HG03432 (cell line): ENCODE results near the gene B4GALT6.

Experiments used
- ATAC-seq: cut with Tn5 transposase; IDR thresholded peaks from one replicate; pipeline ENCODE4 v1.9.1; 2021; ENCODE audit warnings: mild to moderate bottlenecking, moderate library complexity; ENCODE audit not compliant: unreplicated experiment

The B4GALT6 gene

DNA sequence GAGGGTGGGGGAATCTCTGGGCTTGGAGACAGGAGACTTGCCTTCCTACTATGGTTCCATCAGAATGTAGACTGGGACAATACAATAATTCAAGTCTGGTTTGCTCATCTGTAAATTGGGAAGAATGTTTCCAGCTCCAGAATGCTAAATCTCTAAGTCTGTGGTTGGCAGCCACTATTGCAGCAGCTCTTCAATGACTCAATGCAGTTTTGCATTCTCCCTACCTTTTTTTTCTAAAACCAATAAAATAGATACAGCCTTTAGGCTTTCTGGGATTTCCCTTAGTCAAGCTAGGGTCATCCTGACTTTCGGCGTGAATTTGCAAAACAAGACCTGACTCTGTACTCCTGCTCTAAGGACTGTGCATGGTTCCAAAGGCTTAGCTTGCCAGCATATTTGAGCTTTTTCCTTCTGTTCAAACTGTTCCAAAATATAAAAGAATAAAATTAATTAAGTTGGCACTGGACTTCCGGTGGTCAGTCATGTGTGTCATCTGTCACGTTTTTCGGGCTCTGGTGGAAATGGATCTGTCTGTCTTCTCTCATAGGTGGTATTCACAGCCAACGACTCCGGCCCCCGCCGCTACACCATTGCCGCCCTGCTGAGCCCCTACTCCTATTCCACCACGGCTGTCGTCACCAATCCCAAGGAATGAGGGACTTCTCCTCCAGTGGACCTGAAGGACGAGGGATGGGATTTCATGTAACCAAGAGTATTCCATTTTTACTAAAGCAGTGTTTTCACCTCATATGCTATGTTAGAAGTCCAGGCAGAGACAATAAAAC lies 86.2 kb downstream of the B4GALT6 start:
- no peak for ATAC-seq

DNA sequence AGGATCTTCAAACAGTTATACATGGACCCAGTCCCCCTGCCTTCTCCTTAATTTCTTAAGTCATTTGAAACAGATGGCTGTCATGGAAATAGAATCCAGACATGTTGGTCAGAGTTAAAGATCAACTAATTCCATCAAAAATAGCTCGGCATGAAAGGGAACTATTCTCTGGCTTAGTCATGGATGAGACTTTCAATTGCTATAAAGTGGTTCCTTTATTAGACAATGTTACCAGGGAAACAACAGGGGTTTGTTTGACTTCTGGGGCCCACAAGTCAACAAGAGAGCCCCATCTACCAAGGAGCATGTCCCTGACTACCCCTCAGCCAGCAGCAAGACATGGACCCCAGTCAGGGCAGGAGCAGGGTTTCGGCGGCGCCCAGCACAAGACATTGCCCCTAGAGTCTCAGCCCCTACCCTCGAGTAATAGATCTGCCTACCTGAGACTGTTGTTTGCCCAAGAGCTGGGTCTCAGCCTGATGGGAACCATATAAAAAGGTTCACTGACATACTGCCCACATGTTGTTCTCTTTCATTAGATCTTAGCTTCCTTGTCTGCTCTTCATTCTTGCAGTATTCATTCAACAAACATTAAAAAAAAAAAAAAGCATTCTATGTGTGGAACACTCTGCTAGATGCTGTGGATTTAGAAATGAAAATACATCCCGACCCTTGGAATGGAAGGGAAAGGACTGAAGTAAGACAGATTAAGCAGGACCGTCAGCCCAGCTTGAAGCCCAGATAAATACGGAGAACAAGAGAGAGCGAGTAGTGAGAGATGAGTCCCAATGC lies 88.1 kb downstream of the B4GALT6 start:
- no peak for ATAC-seq

DNA sequence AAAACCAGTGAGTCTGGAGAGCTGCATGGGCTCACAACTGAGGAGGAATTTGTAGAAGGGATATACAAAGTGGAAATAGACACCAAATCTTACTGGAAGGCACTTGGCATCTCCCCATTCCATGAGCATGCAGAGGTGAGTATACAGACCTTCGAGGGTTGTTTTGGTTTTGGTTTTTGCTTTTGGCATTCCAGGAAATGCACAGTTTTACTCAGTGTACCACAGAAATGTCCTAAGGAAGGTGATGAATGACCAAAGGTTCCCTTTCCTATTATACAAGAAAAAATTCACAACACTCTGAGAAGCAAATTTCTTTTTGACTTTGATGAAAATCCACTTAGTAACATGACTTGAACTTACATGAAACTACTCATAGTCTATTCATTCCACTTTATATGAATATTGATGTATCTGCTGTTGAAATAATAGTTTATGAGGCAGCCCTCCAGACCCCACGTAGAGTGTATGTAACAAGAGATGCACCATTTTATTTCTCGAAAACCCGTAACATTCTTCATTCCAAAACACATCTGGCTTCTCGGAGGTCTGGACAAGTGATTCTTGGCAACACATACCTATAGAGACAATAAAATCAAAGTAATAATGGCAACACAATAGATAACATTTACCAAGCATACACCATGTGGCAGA lies 89.1 kb downstream of the B4GALT6 start:
- no peak for ATAC-seq

DNA sequence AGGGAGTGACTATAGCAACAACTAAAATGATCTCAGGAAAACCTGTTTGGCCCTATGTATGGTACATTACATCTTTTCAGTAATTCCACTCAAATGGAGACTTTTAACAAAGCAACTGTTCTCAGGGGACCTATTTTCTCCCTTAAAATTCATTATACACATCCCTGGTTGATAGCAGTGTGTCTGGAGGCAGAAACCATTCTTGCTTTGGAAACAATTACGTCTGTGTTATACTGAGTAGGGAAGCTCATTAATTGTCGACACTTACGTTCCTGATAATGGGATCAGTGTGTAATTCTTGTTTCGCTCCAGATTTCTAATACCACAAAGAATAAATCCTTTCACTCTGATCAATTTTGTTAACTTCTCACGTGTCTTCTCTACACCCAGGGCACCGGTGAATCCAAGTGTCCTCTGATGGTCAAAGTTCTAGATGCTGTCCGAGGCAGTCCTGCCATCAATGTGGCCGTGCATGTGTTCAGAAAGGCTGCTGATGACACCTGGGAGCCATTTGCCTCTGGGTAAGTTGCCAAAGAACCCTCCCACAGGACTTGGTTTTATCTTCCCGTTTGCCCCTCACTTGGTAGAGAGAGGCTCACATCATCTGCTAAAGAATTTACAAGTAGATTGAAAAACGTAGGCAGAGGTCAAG lies 91.7 kb downstream of the B4GALT6 start:
- no peak for ATAC-seq

DNA sequence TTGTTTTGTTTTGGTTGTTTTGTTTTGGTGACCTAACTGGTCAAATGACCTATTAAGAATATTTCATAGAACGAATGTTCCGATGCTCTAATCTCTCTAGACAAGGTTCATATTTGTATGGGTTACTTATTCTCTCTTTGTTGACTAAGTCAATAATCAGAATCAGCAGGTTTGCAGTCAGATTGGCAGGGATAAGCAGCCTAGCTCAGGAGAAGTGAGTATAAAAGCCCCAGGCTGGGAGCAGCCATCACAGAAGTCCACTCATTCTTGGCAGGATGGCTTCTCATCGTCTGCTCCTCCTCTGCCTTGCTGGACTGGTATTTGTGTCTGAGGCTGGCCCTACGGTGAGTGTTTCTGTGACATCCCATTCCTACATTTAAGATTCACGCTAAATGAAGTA lies 92.8 kb downstream of the B4GALT6 start, which contains the start of gene TTR:
Gene TTR (plus strand): TSS at position 250 of the 400 bp plus-strand sequence. CDS start 26 bp downstream, at position 276.
- ATAC-seq, result no peak

DNA sequence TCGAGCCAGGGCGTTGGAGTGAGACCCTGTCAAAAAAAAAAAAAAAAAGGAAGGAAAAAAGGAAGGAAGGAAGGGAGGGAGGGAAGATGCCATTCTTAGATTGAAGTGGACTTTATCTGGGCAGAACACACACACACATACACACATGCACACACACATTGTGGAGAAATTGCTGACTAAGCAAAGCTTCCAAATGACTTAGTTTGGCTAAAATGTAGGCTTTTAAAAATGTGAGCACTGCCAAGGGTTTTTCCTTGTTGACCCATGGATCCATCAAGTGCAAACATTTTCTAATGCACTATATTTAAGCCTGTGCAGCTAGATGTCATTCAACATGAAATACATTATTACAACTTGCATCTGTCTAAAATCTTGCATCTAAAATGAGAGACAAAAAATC lies 93.3 kb downstream of the B4GALT6 start:
- no peak for ATAC-seq

DNA sequence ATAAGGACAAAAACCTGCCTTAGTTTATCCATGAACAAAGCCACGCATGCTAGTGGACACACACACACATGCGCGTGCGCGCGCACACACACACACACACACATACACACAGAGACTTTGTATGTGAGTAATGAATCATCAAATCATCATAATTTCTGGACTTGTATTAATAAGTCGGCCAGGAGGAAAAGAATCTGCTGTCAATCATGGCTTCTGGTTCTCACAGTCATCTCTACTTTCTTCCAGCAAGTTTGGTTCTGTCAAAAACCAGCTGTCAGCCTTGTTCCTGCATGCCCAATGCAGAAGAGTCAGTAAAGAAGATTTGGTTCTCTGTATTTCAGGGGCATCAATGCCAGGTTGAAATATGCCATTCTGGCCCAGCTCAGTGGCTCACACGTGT lies 93.8 kb downstream of the B4GALT6 start:
- no peak for ATAC-seq

DNA sequence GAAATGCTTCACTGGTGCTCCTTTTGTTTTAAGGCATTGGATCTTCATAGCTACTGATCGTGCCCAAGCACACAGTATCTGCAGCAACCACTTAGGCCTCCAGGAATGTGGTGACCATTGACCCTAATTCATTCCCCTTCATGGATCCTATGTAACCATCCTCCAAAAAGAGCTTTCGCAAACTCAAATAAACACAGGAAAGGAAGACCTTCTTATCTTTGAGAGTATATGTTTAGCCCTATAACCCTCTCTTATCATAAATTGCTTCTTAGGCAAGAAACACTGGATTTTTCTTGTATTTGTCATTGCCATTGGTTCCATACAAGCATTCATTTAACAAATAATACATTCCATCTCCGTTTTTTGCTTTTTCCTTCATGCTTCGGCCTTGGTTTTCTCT lies 96.9 kb downstream of the B4GALT6 start:
- no peak for ATAC-seq

DNA sequence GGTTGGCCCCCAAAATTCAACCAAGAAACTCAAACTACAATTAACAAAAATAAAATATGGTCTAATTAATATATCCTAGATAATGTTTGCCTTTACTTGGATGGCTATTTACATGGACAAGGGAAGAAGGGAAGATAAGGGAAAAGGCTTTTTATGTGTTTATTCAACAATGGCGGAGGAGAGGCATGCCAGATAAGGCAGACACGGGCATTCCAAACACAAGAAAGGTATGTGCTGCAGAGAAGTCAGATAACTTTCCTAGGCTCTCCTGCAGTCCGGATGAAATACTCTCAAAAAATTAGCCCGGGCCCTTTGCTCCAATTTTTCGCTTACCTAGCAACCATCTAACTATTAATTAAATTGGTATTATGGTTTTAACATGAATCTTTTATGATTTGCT lies 97.8 kb downstream of the B4GALT6 start:
- no peak for ATAC-seq

DNA sequence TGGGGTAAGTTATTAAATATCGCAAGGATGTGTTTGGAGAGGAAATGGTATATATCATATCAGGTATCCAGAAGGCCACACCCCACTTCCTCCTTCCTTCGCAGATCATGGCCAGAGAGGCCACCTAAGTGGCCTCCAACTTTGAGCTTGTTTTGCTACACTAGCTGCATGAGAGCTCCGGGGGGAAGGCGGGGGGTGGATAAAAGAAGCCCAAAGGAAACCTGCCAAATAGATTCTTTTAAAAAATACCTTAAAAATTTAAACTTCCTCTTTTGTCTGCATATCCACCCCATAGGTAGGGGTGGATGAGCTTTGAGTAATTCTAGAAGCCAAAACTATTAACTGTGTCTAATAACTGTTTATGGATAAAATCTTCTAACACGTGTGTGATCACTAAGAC lies 98.4 kb downstream of the B4GALT6 start:
- no peak for ATAC-seq

DNA sequence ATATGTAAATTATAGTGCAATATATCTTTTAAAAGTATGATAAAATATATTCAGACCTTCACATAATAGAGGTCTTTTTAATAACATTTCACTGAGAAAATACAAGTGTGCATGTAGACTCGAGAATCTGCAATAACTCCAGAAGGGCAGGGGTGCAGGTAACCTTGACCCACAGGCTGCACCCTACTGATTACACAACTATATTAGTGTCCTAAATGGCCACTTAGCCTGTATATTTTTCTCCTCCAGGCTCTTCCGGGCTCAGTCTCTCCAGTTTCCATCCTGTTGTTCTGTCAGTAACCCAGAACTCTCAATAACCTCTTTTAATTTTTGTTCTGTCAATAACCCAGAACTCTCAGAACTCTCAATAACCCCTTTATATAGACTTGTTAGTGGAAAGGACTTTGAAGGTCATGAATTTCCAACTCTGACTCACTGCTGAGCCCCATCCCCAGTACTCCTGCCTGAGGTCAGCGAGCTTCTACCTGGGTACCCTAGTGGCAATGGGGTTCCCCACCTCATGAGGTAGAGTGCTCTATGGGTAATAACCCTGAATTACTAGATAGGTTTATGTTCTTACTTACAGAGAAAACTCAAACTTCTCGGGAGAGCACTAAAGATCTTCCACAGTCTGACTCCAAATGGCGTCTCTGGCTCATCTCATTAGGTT lies 101.1 kb downstream of the B4GALT6 start:
- no peak for ATAC-seq

DNA sequence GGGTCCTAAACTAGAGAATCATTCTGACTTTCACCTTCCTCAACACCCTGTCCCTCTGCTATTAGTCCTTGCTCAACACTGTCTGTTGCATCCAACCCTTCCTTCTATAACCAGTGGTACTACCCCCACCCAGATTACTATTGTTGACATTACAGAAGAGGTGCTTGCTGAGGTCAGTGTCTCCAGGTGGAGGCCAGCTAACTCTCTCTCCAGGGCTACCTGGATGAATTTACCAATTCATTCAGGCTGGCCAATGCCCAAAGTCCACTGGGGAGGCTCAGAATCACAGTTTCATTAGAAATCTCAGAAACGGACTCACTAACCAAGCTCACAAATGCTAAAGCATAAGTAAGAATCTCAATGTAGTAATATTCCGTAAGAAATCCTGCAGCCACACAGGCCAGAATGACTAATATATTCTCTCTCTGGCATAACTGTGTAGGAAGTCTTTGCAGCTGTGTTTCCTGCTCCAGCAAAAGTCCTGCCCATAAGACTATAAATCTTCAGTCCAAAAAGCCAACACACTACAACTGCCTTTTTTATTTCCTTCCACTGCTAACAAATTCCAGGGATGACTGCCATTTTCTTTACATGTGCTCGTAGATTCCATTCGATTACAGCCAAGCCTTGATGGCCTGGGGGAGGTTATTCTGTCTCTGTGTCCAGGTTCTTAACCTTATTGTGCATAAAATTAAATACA lies 102.7 kb downstream of the B4GALT6 start:
- ATAC-seq, result no peak

DNA sequence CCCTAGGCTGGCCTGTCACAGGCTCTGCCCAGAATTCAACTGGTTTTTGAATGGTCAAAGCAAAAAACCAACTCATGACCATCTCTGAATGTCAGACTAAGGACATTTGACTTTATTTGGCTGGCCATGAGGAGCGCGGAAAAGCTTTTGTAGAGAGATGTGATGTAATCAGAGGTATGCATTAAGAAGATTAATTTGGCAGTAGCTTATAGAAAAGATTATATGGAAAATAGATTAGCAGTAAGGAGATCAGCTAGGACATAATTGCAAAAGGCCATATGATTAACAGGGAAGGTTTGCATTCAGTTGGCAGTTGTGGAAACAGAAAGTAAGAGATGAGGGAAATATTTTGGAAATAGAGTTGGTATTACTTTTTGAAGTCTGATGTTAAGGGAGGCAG lies 105.0 kb downstream of the B4GALT6 start:
- ATAC-seq, result no peak

DNA sequence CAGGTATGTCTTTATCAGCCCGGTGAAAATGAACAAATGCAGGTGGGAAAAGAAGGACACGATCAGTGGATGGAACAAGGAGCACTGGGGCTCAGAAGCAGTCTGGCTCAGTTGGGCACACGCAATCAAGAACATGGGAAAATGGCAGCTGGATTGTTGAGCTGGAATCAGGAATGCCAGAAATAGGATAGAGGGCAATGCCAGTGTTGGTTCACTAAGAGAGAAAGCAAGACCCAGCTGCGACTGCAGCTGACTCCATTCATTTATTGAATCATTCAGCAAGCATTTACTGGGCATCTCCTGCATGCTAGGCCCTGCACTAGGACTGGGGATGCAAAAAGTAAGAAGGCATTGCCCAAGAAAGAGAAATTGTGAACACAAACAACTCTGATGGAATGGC lies 106.3 kb downstream of the B4GALT6 start:
- no peak for ATAC-seq

DNA sequence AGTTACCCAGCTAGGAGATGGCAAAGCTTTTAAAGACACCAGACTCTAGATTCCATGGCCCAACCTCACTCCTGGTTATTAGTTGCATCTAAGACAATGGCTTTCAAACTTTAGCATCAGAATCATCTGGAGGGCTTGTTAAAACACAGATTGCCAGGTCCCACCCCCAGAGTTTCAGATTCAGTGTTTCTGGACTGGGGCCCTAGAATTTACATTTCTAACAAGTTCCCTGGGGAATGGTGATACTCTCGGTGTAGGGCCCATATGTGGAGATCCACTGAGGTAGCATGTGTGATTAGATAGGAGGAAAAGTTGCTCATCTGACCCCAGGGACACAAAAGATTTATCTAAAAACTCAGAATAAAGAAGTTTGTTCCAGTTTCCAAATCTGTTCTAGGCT lies 107.2 kb downstream of the B4GALT6 start:
- ATAC-seq, result peak; percentile 55

DNA sequence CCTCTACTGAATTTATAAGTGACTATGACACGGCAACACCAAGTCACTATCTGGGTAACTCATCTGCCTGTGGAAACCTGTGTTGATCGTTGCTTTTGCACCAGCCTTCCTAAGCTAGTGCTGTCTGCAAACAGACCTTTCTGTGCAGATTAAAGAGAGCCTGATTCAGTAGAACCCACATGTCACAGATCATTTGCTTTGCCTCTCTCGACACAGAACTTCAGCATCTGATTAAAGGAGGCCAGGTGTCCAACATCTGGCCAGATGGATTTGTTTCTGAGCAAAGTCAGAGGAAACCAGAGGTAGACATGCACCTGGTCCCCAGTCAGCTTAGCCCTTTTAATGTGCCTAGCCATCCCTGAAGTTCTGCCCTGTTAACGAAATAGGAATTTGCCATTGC lies 107.7 kb downstream of the B4GALT6 start:
- ATAC-seq, result peak; percentile 78

DNA sequence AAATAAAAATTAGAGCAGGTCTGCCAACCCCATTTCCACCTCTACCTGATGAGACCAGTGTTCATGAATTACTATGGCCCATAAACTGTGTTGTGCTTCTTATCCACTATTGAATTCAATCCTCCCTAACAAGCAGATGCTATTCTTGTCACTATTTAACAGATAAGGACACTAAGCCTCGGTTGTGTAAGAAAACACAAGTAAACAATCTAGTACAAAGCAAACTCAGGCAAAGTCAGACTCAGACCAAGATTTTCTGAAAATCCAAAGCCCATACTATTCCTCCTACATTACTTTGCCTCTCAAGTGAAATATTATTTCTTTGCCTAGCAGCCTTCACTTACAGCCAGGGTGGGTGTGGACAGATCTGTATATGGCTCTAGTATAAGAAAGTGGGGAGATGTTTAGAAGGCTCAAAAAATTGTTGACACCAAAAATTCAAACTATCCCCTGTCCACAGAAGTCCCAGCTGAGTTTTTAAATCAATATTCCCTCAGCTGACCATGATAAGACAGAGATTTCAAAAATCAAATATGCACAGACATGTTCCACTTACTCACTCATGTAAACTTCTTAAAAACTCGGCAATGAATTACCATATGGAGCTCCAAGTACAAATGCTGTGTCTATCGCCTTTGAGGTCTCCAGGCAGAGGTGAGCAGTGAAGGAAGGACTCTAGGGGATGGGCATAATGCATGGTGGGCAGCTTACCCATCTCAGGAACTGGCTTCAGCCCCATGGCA lies 108.7 kb downstream of the B4GALT6 start:
- ATAC-seq, result no peak

DNA sequence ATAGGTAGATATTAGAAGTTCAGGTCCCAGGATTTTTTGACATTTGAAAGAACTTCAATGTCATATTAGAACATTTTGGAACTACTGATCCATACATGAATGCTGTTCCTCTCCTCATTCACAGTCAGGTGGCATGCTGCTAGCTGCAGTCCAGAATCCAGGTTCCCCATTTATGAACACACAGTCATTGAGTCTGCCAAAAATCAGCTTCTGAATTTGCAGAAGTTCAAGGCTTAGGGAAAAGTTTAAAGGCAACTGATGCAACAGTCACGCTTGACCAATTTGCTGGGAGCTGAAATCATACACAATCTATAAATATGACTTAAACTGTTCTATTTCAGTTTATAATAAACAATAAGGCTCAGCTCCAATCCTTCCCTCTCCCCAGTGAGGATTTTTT lies 110.0 kb downstream of the B4GALT6 start:
- ATAC-seq, result no peak
